ENCODE measurements around the gene PACRG.

DNA sequence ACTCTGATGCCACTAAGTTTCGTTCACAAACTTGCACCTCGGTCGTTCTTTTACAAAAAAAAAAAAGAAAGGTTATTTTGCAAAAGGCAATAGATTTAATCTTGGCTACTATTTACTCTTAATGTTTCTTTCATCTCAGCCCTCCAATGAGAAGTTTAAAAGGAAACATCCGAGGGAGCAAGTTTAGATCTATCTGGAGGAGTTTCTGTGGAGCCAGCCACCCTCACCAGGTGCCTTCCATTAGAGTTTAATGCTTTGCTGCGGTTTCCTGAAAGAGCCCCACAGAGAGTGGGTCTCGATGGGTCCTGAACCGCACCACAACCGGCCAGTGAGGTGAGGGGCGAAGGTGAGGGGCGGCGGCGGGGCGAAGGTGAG, 840 bp upstream of the PACRG start:
- TF ChIP-seq RAD21 (IDR thresholded peaks at IDR 0.05; ENCODE audit: low read depth) = no peak
- no peak for TF ChIP-seq REST (IDR thresholded peaks at IDR 0.05; ENCODE audit: low read depth)
- TF ChIP-seq USF1 (IDR thresholded peaks at IDR 0.05) = no peak

All from Ishikawa (cell line).